ENCODE data around the gene PRSS36. TPM values are rescaled to one million over a fixed set of nuclear protein-coding genes. Genes with fewer than 3 reads are reported as not detected.
A peak's percentile ranks its signal among the peaks of the same experiment; 100 is the strongest.
"Not testable (repeated sequence)": the region's sequence is repeated elsewhere in the genome, so short reads cannot be mapped to it uniquely, and the experiment has no call there.

Gene PRSS36
- total RNA-seq, 4 donors from 2014 or later, result 1.0 to 8.1 (median 3.7) TPM; not detected in 1

GRCh38 chr16:31181102-31181830 lies 31.4 kb upstream of the PRSS36 start:
- TF ChIP-seq POLR2A (IDR thresholded peaks at IDR 0.05), result no peak
- TF ChIP-seq CTCF (IDR thresholded peaks at IDR 0.05 in 4 of 5, conservative IDR thresholded peaks at IDR 0.05 in 1 of 5), result no peak
- in situ Hi-C loops (cut with MboI; ENCODE audit: low sequenced_read_pairs in 4 of 4) (loop anchor here in 2 of 4 donors (10.0 to 25.0 kb wide), 2 partner anchors 264 to 681 kb away; partner anchors contain the start of genes ZNF267 (in 2 of the 2) and ZNF843 (in 1 of the 2)), intact Hi-C loops (cut with DNase I; ENCODE audit: low total_unique reads) (loop anchor here (1.0 to 5.0 kb wide), 3 partner anchors 148 to 434 kb away; partner anchors contain the start of genes PHKG2 and STX4)
- Histone ChIP-seq H3K27ac (peak overlapping the region; percentile 94 to 100 (median 96)), H3K4me1 (peaks cover 37 to 42% of the 10 kb centered on the region in 2 donors), H3K36me3 (peaks cover 0 to 41% of the 10 kb centered on the region in 2 donors), H3K9me3 (no peaks in the 10 kb centered on the region), H3K27me3 (no peaks in the 10 kb centered on the region), H3K4me3 (peak overlapping the region; percentile 77 to 100 (median 86))
- no peak for ATAC-seq
- DNase-seq, result no peak

- ATAC-seq, result peak; percentile 83
- Histone ChIP-seq H3K4me3 (peak within 1 kb of the TSS; percentile 77 to 100 (median 86)), H3K4me1 (peaks cover 37 to 42% of the 10 kb centered on the region in 2 donors), H3K36me3 (peaks cover 0 to 27% of the 10 kb centered on the region in 2 donors), H3K27me3 (no peaks in the 10 kb centered on the region), H3K27ac (peak within 1 kb of the TSS; percentile 94 to 100 (median 96)), H3K9me3 (no peaks in the 10 kb centered on the region)
- TF ChIP-seq POLR2A (IDR thresholded peaks at IDR 0.05) (peak; percentile 98 to 99), CTCF (IDR thresholded peaks at IDR 0.05 in 4 of 5, conservative IDR thresholded peaks at IDR 0.05 in 1 of 5) (peak in 1 of 5 experiments; percentile 28)
- DNase-seq, result peak; percentile 83 to 87
- intact Hi-C loops (cut with DNase I; ENCODE audit: low total_unique reads) (loop anchor here (1.0 to 5.0 kb wide), 6 partner anchors 34 to 433 kb away; partner anchors contain the start of genes PHKG2, TRIM72, ZNF646 and ZNF668), in situ Hi-C loops (cut with MboI; ENCODE audit: low sequenced_read_pairs in 4 of 4) (loop anchor here in 2 of 4 donors (10.0 to 25.0 kb wide), 2 partner anchors 265 to 682 kb away; partner anchors contain the start of genes ZNF267 (in 2 of the 2) and ZNF843 (in 1 of the 2))
Measured at GRCh38 chr16:31179747-31180459, 30.0 kb upstream of the PRSS36 start, which contains the start of gene FUS. TSS of gene FUS (plus strand) at chr16:31180139. CDS start at chr16:31180215, 76 bp downstream.

GRCh38 chr16:31179219-31179746 lies 29.4 kb upstream of the PRSS36 start:
- peaks cover 0 to 21% of the 10 kb centered on the region in 2 donors for H3K36me3 ChIP-seq
- no peaks in the 10 kb centered on the region for H3K9me3 ChIP-seq
- H3K27me3 ChIP-seq, result no peaks in the 10 kb centered on the region
- H3K4me1 ChIP-seq, result peaks cover 37 to 42% of the 10 kb centered on the region in 2 donors
- DNase-seq, result no peak
- peak overlapping the region; percentile 94 to 100 (median 96) for H3K27ac ChIP-seq
- TF ChIP-seq POLR2A (IDR thresholded peaks at IDR 0.05), result no peak
- TF ChIP-seq CTCF (IDR thresholded peaks at IDR 0.05 in 4 of 5, conservative IDR thresholded peaks at IDR 0.05 in 1 of 5), result no peak
- H3K4me3 ChIP-seq, result peak overlapping the region; percentile 77 to 100 (median 86)
- ATAC-seq, result no peak
- intact Hi-C loops (cut with DNase I; ENCODE audit: low total_unique reads) (loop anchor here (1.0 to 2.0 kb wide), 4 partner anchors 35 to 248 kb away; partner anchors contain the start of genes TRIM72, ZNF646 and ZNF668), in situ Hi-C loops (cut with MboI; ENCODE audit: low sequenced_read_pairs in 4 of 4) (loop anchor here in 2 of 4 donors (25.0 kb wide), 1 partner anchor 683 kb away; the partner anchor contains the start of gene ZNF267 (in 2 of the 2))

- in situ Hi-C loops (cut with MboI; ENCODE audit: low sequenced_read_pairs in 4 of 4) (loop anchor here in 2 of 4 donors (25.0 kb wide), 1 partner anchor 685 kb away; the partner anchor contains the start of gene ZNF267 (in 2 of the 2)), intact Hi-C loops (cut with DNase I; ENCODE audit: low total_unique reads) (no loop called here)
- H3K27ac ChIP-seq, result no peak overlapping the region
- peaks cover 17 to 21% of the 10 kb centered on the region in 2 donors for H3K4me1 ChIP-seq
- no peak for TF ChIP-seq POLR2A (IDR thresholded peaks at IDR 0.05)
- no peak for TF ChIP-seq CTCF (IDR thresholded peaks at IDR 0.05 in 4 of 5, conservative IDR thresholded peaks at IDR 0.05 in 1 of 5)
- H3K27me3 ChIP-seq, result no peaks in the 10 kb centered on the region
- no peaks in the 10 kb centered on the region for H3K36me3 ChIP-seq
- DNase-seq (no peak), ATAC-seq (no peak)
- H3K4me3 ChIP-seq, result no peak overlapping the region
- H3K9me3 ChIP-seq, result no peaks in the 10 kb centered on the region
Measured at GRCh38 chr16:31177136-31177535, 27.3 kb upstream of the PRSS36 start.

GRCh38 chr16:31170048-31170447 lies 20.2 kb upstream of the PRSS36 start:
- H3K36me3 ChIP-seq; H3K9me3 ChIP-seq; H3K4me1 ChIP-seq; DNase-seq; H3K27me3 ChIP-seq; ATAC-seq; H3K27ac ChIP-seq; intact Hi-C loops (cut with DNase I; ENCODE audit: low total_unique reads); H3K4me3 ChIP-seq: not testable (repeated sequence)
- in situ Hi-C loops (cut with MboI; ENCODE audit: low sequenced_read_pairs in 4 of 4), result loop anchor here in 2 of 4 donors (25.0 kb wide), 2 partner anchors 158 to 183 kb away; partner anchors contain the start of genes HSD3B7 (in 1 of the 2) and STX1B (in 1 of the 2)

All from gastrocnemius medialis (tissue), 4 donors.